A549 treated with AZD9567 at 1 μM for 4 hours (cell line): ENCODE measurements around the gene NAT9. TPM values are rescaled to one million over a fixed set of nuclear protein-coding genes. Genes with fewer than 3 reads are reported as not detected.

Experiments
- total RNA-seq: library from RNA; stranded (reverse); fragments of 200-300 nt; extraction: Qiagen RNA extraction; gene quantifications from 5 replicates; pipeline ENCODE4 v1.2.3, GENCODE V29; 2022; ENCODE audit not compliant: insufficient read depth

The NAT9 gene
- 53.1 to 62.5 TPM (median 56.5 TPM) in 5 replicates for total RNA-seq

GRCh38 chr17:74776044-74776962 is at the start of gene NAT9:
Gene NAT9, minus strand, starts transcription at chr17:74776345. Its CDS starts 647 bp downstream, at chr17:74775698.

GRCh38 chr17:74748529-74749278 is 27.4 kb downstream of the NAT9 start, which contains the start of gene NHERF1:
Gene NHERF1, plus strand, starts transcription at chr17:74748628. Its CDS starts 219 bp downstream, at chr17:74748847.

GRCh38 chr17:74736513-74737298 is 39.4 kb downstream of the NAT9 start, which contains the start of gene RAB37:
Gene RAB37, plus strand, starts transcription at chr17:74737256. Its CDS starts 17 bp downstream, at chr17:74737273.

Other genes with a start within 250 kb of the NAT9 start
- gene CD300LB, start 244.9 kb downstream of the NAT9 start, total RNA-seq, result 0.05 to 0.12 TPM (median 0.07 TPM) in 4 of 5 replicates, not detected in the other
- 0.13 to 0.19 TPM (median 0.16 TPM) in 4 of 5 replicates, not detected in the other for gene CD300C, start 230.2 kb downstream of the NAT9 start, total RNA-seq
- 0.39 to 0.70 TPM (median 0.45 TPM) in 4 of 5 replicates, not detected in the other for gene CD300H, start 208.8 kb downstream of the NAT9 start, total RNA-seq
- gene CD300LD, start 184.1 kb downstream of the NAT9 start, total RNA-seq, result not detected in 5 replicates
- not detected in 5 replicates for gene CD300E, start 152.6 kb downstream of the NAT9 start, total RNA-seq
- gene CD300LF, start 63.4 kb downstream of the NAT9 start, total RNA-seq, result not detected in 5 replicates
- gene RAB37, start 39.1 kb downstream of the NAT9 start, total RNA-seq, result 0.79 to 1.5 TPM (median 1.1 TPM) in 4 of 5 replicates, not detected in the other
- gene NHERF1, start 27.7 kb downstream of the NAT9 start, total RNA-seq, result 46.1 to 57.7 TPM (median 49.1 TPM) in 5 replicates
- 0.16 to 0.53 TPM (median 0.23 TPM) in 4 of 5 replicates, not detected in the other for gene GRIN2C, start 83.5 kb upstream of the NAT9 start, total RNA-seq
- 49.1 to 79.5 TPM (median 65.5 TPM) in 5 replicates for gene FDXR, start 96.6 kb upstream of the NAT9 start, total RNA-seq
- gene FADS6, start 117.3 kb upstream of the NAT9 start, total RNA-seq, result 0.03 to 0.15 TPM (median 0.06 TPM) in 3 of 5 replicates, not detected in the others
- gene USH1G, start 146.9 kb upstream of the NAT9 start, total RNA-seq, result 0.06 to 0.09 TPM (median 0.06 TPM) in 4 of 5 replicates, not detected in the other
- 0.03 to 0.08 TPM (median 0.06 TPM) in 4 of 5 replicates, not detected in the other for gene OTOP2, start 147.9 kb upstream of the NAT9 start, total RNA-seq
- not detected in 5 replicates for gene OTOP3, start 159.6 kb upstream of the NAT9 start, total RNA-seq
- gene HID1, start 196.4 kb upstream of the NAT9 start, total RNA-seq, result 11.9 to 17.0 TPM (median 12.3 TPM) in 5 replicates
- 68.1 to 71.3 TPM (median 68.8 TPM) in 5 replicates for gene CDR2L, start 211.3 kb upstream of the NAT9 start, total RNA-seq
- 63.6 to 85.7 TPM (median 80.7 TPM) in 5 replicates for gene MRPL58, start 236.3 kb upstream of the NAT9 start, total RNA-seq